ENCODE results near the gene RPTOR.

RPTOR gene

DNA sequence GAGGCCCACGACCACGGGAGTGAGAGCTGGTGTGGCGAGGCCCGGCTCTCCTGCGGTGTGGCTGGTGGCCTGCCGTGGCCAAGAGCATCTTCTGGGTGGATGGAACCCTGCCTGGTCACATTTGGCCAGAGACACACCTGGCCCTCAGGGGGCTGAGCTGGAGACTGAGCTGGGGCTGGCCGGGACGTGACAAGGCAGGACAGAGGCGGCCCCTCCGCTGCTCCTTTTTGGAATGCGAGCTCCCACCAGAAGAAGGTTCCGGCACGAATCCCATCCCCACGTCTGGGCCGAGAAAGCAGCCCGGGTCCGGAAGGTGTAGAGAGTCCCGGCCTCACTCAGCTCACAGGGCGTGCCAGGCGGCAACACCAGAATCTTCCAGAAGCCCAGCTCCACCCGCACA lies 421.0 kb downstream of the RPTOR start:
- no peak overlapping the region for H3K4me3 ChIP-seq
- H3K27ac ChIP-seq, result no peak overlapping the region
- TF ChIP-seq, protein P1, sequence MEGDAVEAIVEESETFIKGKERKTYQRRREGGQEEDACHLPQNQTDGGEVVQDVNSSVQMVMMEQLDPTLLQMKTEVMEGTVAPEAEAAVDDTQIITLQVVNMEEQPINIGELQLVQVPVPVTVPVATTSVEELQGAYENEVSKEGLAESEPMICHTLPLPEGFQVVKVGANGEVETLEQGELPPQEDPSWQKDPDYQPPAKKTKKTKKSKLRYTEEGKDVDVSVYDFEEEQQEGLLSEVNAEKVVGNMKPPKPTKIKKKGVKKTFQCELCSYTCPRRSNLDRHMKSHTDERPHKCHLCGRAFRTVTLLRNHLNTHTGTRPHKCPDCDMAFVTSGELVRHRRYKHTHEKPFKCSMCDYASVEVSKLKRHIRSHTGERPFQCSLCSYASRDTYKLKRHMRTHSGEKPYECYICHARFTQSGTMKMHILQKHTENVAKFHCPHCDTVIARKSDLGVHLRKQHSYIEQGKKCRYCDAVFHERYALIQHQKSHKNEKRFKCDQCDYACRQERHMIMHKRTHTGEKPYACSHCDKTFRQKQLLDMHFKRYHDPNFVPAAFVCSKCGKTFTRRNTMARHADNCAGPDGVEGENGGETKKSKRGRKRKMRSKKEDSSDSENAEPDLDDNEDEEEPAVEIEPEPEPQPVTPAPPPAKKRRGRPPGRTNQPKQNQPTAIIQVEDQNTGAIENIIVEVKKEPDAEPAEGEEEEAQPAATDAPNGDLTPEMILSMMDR (IDR thresholded peaks at IDR 0.05), result no peak
- no peak for DNase-seq (ENCODE audit: low spot score)

DNA sequence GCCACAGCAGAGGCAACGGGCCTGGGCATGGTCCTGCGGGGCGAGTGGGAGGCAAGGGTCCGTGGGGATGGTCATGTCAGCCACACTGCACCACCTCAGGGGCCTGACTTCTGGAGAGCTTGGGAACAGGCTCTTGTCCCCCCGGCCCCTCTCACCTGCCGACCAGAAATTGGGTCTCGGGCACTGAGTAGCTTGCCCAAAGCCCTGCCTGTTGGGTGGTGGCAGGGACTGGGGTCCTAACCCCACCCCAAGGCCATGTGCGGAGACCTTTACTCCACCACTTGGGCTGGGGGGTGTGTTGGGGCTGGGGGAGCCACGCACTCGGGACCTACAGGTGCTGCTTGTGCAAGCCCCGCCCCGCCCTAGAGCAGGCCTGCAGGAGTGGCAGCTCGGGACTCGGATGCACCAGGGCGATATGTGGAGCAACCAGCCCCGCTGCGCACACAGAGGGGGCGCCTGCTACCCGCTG lies 422.8 kb downstream of the RPTOR start:
- Histone ChIP-seq H3K4me3 (no peak overlapping the region), H3K27ac (no peak overlapping the region)
- no peak for DNase-seq (ENCODE audit: low spot score)
- TF ChIP-seq, protein P1 (IDR thresholded peaks at IDR 0.05), result no peak

DNA sequence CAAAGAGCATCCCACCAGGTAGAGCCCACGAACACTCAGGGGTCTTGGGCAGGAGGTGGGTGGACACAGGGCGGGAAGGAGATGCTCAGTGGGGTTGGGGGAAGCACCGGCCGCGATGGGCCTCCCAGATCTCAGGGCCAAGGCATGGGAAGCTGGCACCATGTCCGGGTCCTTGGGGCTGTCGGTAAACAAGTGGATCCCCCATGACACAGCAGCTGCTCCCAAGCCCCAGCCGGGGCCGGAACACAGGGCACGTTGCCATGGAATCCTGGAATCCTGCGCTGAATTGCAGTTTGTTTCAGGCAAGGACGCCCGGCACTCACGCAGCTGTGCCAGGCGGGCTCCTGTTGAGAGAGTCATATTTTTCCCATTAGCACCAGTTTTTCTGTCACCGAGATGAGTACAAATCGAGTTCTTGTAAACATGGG lies 424.0 kb downstream of the RPTOR start:
- peak overlapping the region; percentile 40 for H3K4me3 ChIP-seq
- peak; percentile 84 for DNase-seq (ENCODE audit: low spot score)
- peak overlapping the region in 1 of 2 donors; percentile 83 for H3K27ac ChIP-seq
- TF ChIP-seq, protein P1 (IDR thresholded peaks at IDR 0.05), result no peak

DNA sequence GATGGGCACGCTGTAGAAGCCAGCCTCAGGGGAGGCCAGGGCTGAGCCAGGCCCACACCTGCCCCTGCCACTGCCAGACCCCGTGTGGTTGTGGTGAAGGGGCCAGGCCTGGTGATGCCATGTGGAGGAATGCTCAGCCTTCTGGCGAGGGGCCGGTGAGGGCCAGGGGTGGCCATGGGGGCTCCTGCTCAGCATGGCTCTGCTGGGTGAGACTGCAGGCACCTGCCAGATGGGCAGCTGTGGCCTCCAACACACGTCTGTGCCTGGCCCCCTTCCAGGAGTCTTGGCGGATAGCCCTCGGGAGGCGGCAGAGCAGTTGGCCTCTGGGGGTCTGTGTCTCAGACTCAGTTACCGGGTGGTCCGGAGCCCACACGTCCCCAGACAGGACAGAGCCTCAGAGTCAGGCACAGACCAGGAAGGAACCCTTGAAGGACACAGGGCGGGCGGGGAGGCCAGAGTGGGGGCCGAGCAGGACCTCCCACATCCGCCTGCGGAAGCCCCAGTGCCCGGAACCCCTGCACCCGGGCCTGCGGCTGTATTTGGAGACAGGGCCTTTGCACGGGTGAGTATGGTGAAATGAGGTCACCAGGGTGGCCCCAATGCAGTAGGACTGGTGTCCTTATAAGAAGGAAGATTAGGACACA lies 424.5 kb downstream of the RPTOR start:
- TF ChIP-seq, protein P1 (IDR thresholded peaks at IDR 0.05), result no peak
- peak overlapping the region in 1 of 2 donors; percentile 83 for H3K27ac ChIP-seq
- H3K4me3 ChIP-seq, result peak overlapping the region; percentile 40
- no peak for DNase-seq (ENCODE audit: low spot score)

DNA sequence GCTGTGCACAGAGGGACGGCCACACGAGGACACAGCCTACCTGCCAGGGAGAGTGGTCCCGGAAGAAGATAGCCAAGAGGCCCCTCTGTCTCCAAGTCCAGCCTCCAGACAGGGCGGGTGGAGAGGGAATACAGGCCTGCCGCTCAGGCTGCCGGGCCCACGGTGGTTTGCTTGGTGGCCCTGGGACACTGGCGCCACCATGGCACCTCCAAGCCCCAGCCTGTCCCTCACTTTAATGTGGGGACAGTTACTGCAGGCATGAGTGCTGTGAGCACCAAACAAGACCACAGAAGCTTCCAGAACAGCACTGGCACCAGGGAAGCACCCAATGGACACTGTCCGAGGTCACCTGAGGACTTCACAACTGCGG lies 425.0 kb downstream of the RPTOR start:
- DNase-seq (ENCODE audit: low spot score), result no peak
- TF ChIP-seq, protein P1 (IDR thresholded peaks at IDR 0.05), result no peak
- Histone ChIP-seq H3K27ac (no peak overlapping the region), H3K4me3 (no peak overlapping the region)

DNA sequence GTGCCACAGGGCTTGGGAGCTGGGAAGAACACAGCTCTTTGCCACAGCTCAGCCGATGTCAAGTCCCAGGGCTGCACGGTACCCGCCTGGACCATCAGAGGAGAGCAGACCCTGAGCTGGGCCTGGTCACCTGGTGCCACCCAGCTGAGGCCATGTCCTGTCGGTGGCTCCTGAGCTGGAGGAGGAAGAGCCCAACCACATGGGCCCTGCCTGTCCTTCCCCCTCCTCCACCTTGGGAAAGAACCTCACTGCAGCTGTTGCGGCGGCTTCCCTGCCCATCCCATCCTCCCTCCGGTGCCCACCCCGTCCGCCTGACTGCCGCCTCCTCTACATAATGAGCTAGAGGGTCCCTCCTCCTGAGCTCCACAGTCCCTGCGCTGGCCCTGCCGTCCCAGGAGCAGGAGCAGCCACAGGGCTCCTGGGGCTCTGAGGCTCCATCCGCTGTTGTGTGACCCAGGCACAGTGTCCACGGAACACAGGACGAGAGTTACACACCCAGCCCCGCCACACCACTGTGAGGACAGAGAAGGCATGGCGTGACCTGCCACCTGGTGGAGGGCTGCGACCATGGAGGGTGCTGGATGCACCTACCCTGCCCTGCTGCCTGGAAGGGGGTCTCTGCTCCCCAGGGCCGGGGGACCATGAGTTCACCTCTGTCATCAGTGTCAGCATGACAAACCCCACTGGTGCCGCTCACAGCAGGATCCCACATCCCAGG lies 425.6 kb downstream of the RPTOR start:
- TF ChIP-seq, protein P1 (IDR thresholded peaks at IDR 0.05), result peak; percentile 25
- H3K27ac ChIP-seq, result no peak overlapping the region
- no peak overlapping the region for H3K4me3 ChIP-seq
- no peak for DNase-seq (ENCODE audit: low spot score)

Data from coronary artery (tissue), 2 donors.